Posterior vena cava (tissue), 2 donors: ENCODE measurements around the gene NPHP1. TPM values are rescaled to one million over a fixed set of nuclear protein-coding genes. Genes with fewer than 3 reads are reported as not detected.
"Not testable (repeated sequence)": the region's sequence is repeated elsewhere in the genome, so short reads cannot be mapped to it uniquely, and the experiment has no call there.

ENCODE experiments used
- DNase-seq: peaks from one replicate; pipeline ENCODE4 v3.0.0-alpha.2; 2020; ENCODE audit warnings: low spot score
- intact Hi-C, 2 donors: fragments of 100-400 bp; cut with DNase I; formaldehyde crosslinking; loops; one replicate each; pipeline versions ENCODE4 v1.14.1 to v1.14.2; 2022 to 2023
- total RNA-seq, 2 donors: library from RNA; stranded (reverse); fragmentation: NEBNext Ultra II Directional; extraction: Animal tissue kit (Norgen Biotek cat#: 25700); gene quantifications; one replicate each; pipeline ENCODE4 v1.2.1, GENCODE V29; 2021
- donor health status: DM: yes; HTN: yes; CAD: no.
- donor health status: DM: yes; HTN: yes; CAD: no.

NPHP1 gene
- total RNA-seq, 2 donors from 2014 or later: 7.9 to 8.4 TPM

DNA sequence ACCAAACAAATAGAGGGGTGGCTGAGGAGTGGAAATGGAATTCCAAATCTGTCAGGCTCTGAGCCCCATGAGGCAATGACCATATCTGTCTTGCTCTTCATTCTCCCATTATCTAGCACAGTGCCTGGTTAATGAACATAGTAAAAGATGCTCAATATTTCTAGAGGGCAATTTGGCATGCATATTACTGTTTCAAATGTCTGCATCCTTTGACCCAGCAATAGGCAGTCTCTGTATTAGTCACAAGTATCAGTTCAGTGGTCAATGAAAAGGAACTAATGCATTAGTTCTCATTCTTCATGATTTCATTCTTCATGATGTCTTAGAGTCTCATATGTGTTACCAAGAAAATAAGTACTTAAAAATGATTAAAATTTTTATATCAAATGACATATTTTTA is 60.8 kb downstream of the NPHP1 start:
- no peak for DNase-seq
- intact Hi-C loops: no loop called here

DNA sequence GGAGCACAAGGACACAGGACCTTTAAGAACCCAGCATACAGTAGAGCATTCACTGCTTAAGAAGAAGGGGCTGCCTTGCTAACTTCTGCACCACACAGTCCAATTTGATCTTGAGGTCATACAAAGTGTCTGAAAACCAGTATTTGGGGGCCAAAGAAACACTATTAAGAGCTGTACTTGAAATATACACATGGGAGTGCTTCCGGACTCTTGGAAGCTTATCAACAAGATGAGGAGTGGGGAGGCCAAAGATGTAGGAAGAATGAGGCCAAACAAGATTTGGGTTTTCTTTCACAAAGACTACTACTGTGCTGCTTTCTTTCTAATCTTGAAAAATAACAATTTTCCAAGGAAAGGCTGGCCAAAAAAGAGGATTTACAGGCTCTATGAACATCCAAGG is 64.4 kb downstream of the NPHP1 start:
- intact Hi-C loops: no loop called here
- no peak for DNase-seq

DNA sequence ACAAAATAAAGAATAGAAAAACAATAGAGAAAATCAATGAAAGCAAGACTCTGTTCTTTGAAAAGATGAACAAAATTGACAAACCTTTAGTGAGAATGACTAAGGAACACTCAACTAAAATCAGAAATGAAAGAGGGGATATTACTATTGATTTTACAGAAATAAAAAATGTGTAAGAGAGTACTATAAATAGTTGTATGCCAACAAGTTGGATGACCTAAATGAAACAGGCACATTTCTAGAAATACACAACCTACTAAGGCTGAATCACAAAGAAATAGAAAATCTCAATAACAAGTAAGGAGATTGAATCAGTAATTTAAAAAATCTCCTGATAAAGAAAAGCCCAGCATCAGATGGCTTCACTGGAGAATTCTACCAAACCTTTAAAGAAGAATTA is 70.8 kb downstream of the NPHP1 start:
- intact Hi-C loops: no loop called here
- DNase-seq: no peak

DNA sequence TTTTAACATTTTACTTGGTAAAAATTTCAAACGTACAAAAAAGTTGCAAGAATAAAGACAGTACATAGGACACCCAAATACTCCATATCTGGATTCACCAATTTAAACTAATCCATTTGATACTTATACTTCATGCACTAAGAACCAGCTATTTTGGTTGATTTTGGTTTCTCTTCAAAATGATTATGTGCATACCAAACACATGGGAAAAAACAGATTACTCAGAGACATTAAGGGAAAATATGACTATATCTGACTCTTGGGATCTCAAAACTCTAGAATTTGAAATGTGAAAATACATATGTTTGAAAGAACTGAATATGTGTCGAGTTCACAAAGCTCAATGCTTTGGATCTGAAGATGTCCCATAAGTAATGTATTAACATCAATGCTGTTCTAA is 73.6 kb downstream of the NPHP1 start:
- DNase-seq: no peak
- intact Hi-C loops: no loop called here

DNA sequence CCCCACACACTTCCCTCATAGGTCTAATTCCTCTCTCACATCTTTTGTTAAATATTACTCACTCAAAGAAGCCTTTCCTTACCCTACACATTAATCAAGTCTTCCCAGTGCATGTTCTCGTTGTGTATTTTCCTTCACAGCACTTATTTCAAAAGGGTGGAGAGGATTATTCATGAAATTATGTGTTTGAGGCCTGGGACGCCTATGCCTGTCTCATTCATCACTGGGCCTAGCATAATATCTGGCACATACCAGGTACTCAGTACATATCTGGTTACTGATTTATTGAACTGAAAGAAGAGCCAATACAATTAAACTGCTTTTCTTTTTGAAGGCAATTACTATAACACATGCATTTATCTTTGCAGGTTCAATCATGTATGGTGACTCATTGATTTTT is 74.1 kb downstream of the NPHP1 start:
- intact Hi-C loops: no loop called here
- no peak for DNase-seq

DNA sequence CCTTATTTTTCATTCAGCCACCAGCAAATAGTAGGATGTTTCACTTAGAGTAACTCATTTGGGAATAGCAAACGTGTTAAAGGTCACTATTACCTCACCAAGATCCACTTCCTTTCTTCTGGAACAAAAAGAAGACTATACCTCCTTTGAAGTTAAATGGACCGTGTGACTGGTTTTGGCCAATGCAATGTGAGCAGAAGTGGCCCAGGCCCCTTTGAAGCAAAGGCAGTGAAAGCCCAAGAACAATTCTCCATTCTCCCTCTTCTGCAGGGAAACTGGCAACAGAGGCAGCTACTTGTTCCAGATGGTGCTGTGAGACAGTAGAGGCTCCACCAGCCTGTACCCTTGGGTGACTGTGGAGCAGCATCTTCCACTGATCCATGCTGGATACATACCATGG is 77.9 kb downstream of the NPHP1 start:
- no peak for DNase-seq
- intact Hi-C loops: no loop called here

DNA sequence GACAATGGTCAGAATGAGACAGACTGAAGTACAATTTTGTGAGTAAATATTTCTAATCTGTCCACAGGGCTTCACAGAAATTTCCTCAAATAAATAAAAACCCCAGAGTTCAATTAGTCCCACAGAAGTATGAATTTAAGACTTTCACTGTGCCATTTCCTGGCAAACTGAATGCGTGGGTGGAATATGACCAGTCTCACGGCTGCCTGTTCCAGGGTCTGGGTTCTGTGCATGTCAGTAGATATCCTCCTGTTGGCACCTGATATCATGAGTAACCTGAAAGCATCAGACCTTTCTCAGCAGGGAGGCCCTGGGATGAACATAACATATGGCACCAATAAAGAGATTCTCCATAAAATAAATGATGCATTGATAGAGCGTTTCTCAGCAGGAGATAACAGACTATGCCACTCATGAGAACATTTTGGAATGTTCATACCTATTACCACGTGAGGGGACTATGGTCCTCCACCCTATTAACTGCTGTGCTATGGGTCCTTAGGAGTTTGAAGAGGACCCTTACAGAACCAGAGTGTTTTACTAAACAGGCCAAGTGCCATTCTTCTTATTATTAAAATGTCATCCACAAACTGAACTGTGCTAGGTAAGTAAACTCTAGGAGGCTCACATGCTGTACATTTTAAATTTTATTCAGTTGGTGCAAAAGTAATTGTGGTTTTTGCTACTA is 78.6 kb downstream of the NPHP1 start:
- DNase-seq: no peak
- intact Hi-C loops: no loop called here

DNA sequence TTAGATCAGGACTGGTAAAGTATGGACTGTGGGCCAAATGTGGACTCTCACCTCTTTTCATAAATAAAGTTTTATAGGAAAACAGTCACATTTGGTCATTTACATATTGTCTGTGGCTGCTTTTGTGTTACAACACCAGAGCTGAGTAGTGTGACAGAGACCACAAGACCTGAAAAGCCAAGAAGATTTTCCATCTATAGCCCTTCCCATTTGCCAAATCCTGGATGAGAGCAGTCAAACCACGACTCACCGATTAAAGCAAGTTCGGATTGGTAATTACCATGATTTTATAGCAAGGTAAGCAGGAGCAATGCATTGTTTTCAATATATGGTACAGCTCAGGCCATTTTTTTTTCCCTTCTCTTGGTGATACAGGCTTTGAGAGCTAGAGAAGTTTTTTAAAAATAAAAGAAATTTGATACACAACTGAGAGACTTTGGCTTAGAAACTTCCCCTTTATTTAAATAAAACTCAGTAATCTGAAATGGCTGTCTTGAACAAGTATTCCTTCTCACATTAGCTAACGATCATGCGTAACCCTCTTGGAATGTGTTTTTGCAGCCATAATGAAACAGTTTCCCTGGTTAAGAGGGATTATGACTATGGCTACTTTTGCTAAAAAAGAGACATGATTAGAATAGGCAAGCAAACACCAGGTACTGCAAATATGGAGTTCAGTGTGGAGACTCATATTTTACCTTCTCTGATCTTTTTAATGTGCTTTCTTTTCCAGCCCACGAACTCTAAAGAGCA is 79.7 kb downstream of the NPHP1 start:
- intact Hi-C loops: no loop called here
- no peak for DNase-seq

DNA sequence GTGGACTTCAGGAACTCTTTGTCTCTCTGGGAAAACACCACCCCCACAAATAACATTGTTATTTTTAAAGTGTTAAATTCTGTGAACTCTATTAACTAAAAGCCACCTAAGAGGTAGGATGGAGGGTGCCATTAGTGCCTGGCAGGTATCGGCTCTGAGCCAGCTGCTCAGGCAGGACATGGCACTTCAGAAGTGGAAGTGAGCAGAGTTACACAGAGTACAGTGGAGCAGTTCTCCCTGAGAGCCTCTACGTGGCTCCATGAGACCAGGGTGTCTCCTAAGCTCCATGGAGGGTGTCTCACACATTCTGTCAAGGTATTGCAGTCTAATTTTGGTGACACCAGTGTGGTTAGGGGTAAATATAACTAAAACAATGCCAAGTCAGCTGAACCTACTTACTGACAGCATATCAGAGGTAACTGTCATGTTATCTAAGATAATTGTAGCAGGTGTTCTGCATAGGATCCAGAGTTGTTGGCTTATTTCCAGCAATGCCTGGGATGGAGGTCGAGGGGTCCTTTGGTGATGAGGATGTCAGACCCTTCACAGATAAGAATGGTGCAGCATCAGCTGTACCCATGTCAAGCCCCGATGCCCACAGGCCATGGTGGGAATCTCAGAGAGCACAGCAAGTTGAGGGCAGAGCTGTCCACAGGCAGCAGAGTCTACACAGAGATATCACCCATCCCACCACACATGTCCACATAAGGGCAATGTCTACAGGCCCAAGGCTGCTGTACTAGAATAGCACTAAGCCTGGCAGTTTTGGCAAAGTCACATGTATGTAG is 80.6 kb downstream of the NPHP1 start:
- intact Hi-C loops: no loop called here
- DNase-seq: no peak

DNA sequence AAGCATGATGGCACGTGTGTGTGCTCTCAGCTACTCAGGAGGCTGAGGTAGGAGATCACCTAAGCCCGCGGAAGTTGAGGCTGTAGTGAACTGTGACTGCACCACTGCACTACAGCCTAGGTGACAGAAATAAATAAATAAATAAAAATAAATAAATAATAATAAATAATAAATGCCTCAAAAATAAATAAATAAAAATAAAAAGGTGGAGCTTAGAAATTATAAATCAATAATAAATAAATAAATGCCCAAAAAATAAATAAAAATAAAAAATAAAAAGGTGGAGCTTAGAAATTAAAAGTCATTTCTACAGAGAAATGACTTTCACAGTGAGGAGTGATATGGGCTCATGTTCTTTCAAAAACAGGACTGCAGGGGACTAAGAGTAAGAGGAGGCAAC is 83.2 kb downstream of the NPHP1 start:
- intact Hi-C loops: no loop called here
- DNase-seq: no peak

DNA sequence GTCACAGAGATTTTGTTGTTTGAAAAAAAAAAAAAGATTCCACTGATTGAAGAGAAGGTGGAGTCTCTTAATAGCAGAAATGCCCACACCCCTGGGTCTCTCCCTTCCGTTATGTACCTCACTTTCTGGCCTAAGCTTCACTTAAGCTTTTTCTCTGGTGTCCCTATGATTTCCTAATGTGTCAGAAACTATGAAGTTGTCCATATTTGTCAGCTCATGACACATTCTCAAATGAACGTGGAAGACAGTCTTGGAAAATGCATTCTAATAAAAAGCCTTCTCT is 83.8 kb downstream of the NPHP1 start:
- intact Hi-C loops: no loop called here
- no peak for DNase-seq

DNA sequence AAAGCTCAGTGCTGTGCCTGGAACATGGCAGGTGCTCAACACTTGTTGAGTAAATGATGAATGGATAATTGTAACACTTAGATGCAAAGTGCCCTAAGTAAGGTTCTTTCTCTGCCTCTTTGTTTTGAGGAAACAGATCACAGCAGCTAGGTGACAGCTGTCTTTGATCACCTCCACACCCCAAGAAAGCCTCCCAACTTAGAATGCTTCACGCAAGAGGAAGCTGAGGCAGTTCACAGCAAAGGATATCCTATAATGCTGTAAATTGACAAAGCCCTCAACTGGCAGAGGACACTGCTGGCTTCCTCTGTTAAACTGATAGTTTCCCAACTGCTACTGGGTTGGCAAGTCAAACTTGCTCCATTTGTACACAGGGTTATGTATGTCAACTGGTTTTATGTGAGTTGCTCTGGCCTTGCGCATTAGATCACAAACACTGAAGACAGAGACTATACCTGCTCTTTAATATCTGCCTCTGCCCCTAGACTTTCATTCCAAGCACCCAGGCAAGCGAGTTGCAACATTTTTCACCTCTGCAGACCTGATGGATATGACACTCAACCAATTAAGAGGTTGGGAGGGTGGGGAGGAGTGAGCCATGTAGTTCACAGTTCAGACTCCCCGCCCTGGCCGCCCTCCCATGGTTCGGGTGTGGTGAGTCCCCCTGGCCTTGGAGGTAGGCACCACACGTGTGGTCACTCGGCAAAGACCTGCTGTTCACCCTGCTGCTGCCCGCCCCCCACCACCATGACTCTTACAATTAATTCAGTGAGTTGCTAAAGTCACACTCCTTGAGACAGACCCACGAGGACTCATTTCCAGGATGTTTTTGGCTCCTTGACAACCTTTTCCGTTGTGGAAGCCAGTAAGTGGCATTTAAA is 84.4 kb downstream of the NPHP1 start:
- intact Hi-C loops: no loop called here
- DNase-seq: no peak

DNA sequence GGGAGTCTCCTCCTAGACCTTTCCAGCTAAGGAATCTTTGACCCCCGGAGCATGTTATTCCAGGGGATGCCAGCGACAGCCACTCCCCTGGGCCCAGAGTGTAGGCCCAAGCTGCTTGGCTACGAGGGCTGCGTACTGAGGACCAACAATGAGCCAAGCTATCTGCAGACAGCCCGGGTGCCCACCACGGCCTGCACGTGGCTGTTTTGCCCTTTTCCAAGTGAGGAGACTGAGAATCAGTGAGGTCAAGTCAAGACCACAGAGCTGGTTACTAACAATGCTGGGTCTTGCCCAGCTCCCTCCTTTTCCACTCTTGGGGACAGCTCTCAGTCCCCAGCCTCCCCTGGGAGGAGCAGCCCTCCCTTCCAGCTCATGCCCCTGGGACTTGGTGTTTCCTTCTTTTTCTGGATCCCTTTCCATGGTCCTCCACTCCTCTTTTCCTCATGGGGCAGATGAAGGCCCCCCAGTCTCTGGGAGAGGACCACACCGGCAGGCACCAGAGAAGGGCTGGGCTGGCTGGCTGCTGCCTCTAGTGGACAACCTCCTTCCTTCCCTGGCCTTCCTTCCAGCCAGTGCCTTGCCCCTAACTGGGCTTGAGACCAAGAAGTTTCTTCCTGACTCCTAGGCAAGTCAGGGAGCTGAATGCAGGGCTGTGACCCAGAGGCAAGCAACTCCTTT is 88.6 kb downstream of the NPHP1 start:
- no peak for DNase-seq
- intact Hi-C loops: no loop called here

DNA sequence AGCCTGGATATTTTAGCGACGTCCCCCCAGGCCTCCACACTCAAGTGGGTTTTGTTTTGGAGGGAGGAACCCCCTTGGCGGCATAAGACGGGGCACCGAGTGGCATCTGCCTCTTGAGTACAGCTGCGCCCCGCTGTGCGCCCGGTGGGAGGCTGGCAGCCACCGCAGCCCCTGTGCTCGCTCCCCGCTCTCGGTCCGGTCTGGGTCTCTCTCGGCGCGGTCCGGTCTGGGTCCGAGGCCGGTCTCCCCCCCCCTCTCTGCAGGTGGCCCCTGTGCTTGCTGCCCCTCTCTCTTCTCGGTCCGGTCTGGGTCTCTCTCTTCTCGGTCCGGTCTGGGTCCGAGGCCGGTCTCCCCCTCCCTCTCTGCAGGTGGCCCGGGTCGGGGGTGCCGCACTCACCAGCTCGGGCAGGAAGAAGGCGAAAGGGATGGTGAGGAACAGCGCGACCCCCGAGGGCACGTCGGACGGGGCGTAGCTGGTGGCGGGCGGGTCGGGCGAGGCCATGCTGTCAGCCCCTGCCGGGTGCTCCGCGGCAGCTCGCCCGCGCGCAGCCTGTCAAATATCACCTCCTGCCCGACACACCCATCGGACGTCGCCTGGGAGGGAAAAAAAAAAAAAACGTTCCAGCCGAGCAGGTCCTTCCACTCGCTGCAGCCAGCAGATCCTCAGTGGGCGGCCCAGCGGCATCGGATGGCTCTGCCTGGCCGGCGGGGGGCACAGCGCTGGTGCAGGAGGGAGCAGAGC is 89.4 kb downstream of the NPHP1 start, which contains the start of gene MALL:
MALL (minus strand) TSS at position 532 of the 742 bp plus-strand sequence; CDS start at position 502, 30 bp downstream.
- intact Hi-C loops: no loop called here
- DNase-seq: no peak

DNA sequence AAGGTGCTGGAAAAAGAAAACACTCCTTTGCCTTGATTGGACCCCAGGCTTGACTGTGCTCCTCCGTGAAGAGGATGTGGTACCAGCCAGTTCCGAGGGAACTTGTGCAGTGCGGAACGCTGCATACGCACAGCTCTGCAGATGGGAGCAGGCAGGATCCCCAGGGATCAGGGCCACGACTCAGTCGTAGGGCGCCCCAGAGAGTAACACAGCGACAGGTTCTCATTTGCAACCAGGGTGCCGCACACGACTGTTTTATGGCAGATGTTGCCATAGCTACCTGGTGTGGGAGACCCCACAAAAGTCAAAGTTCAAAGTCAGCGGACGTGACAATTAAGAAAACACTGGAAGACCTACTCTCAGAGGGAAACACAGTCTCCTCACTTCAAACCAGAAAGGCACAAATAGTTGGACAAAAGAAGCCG is 90.0 kb downstream of the NPHP1 start:
- intact Hi-C loops: no loop called here
- no peak for DNase-seq

DNA sequence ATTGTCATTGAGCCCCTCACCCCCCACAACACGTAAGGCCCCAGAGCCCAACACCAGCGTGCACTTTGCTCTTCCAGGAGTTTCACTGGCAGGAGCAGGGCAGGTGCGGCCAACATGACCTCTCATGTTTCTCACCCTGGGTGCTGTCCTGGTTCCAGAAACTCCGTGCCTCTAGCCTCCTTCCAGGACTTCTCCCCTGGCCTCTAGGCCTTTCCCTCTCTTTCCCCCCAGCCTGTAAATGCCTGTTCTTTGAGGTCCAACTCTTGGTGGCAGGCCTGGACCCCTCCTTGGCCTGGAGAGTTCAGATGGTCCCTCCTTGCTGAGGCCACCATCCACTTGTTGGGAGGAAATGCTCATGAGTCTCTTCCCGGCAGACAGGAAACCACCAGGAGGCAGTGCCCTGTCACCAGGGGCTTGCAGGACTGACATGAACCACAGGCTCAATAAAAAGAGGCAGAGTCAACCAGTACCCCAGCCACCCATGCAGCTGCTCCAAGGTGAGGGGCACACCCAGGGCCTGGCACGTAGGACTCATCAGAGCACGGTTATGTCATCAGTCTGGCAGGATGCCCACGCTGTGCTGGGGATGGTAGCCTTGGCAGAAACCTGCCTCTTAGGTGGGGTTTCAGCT is 90.7 kb downstream of the NPHP1 start:
- intact Hi-C loops: no loop called here

DNA sequence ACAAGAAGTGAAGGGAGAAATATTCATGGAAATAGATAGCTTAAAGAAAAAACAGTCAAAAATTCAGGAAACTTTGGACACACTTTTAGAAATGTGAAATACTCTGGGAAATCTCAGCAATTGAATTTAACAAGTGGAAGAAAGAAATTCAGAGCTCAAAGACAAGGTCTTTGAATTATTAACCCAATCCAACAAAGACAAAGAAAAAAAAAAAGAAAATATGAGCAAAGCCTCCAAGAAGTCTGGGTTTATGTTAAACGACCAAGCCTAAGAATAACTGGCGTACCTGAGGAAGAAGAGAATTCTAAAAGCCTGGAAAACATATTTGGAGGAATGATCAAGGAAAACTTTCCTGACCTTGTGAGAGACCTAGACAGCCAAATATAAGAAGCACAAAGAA is 96.5 kb downstream of the NPHP1 start:
- intact Hi-C loops, DNase-seq: not testable (repeated sequence)

More for the DNA sequence above, 90.7 kb downstream of the NPHP1 start:
- no peak for DNase-seq
